Right ventricle myocardium inferior (tissue), 1 donor: ENCODE measurements around the gene EXOC6B. TPM values are rescaled to one million over a fixed set of nuclear protein-coding genes. Genes with fewer than 3 reads are reported as not detected.

Source experiments
- ATAC-seq: fragments of 200-7000 bp; cut with Tn5 transposase; one replicate; pipeline ENCODE4 v1.9.1; 2020; ENCODE audit warnings: mild to moderate bottlenecking, moderate library complexity
- DNase-seq: peaks from one replicate; pipeline ENCODE4 v3.0.0; 2021; ENCODE audit errors: missing footprints
- intact Hi-C: fragments of 100-400 bp; cut with DNase I; formaldehyde crosslinking; loops from one replicate; pipeline ENCODE4 v1.11.0; 2022
- total RNA-seq: library from RNA; stranded (reverse); fragmentation: NEBNext Ultra II Directional; extraction: Animal tissue kit (Norgen Biotek cat#: 25700); gene quantifications from one replicate; pipeline ENCODE4 v1.2.1, GENCODE V29; 2021
- donor health status: DM: no; HTN: yes; CAD: no; lungs with severe emphysema.

Gene EXOC6B
- total RNA-seq, 1 donor from 2014 or later = 117 TPM

GRCh38 chr2:72237549-72237948 lies 588.3 kb downstream of the EXOC6B start:
- intact Hi-C loops = no loop called here
- ATAC-seq (no peak), DNase-seq (no peak)

GRCh38 chr2:72236445-72237067 lies 589.3 kb downstream of the EXOC6B start:
- intact Hi-C loops = no loop called here
- no peak for ATAC-seq

GRCh38 chr2:72235497-72236415 lies 590.1 kb downstream of the EXOC6B start:
- ATAC-seq (no peak), DNase-seq (no peak)
- intact Hi-C loops = no loop called here

More at GRCh38 chr2:72236445-72237067, 589.3 kb downstream of the EXOC6B start:
- DNase-seq = no peak

GRCh38 chr2:72233211-72233610 lies 592.6 kb downstream of the EXOC6B start:
- no peak for ATAC-seq
- intact Hi-C loops = no loop called here
- no peak for DNase-seq

- ATAC-seq = no peak
- intact Hi-C loops = no loop called here
- DNase-seq = no peak
These were observed 602.8 kb downstream of the EXOC6B start for GRCh38 chr2:72222829-72223564.

GRCh38 chr2:72220170-72220569 lies 605.7 kb downstream of the EXOC6B start:
- ATAC-seq (no peak), DNase-seq (no peak)
- intact Hi-C loops = no loop called here

GRCh38 chr2:72214429-72215143 lies 611.2 kb downstream of the EXOC6B start:
- ATAC-seq = no peak
- DNase-seq = no peak
- intact Hi-C loops = no loop called here

GRCh38 chr2:72212486-72212855 lies 613.4 kb downstream of the EXOC6B start:
- intact Hi-C loops = no loop called here
- ATAC-seq = no peak
- no peak for DNase-seq

GRCh38 chr2:72211777-72212485 lies 613.9 kb downstream of the EXOC6B start:
- intact Hi-C loops = no loop called here
- ATAC-seq = no peak
- DNase-seq = no peak

- intact Hi-C loops = no loop called here
- ATAC-seq (no peak), DNase-seq (no peak)
These were observed 614.5 kb downstream of the EXOC6B start for GRCh38 chr2:72211350-72211749.

GRCh38 chr2:72210470-72210869 lies 615.4 kb downstream of the EXOC6B start:
- intact Hi-C loops = no loop called here
- ATAC-seq = no peak
- DNase-seq = no peak

- no peak for ATAC-seq
- intact Hi-C loops = no loop called here
These were observed 617.6 kb downstream of the EXOC6B start for GRCh38 chr2:72208225-72208624.

GRCh38 chr2:72207334-72207733 lies 618.5 kb downstream of the EXOC6B start:
- no peak for ATAC-seq
- intact Hi-C loops = no loop called here
- DNase-seq = no peak

More at GRCh38 chr2:72208225-72208624, 617.6 kb downstream of the EXOC6B start:
- no peak for DNase-seq

- intact Hi-C loops = no loop called here
- DNase-seq (no peak), ATAC-seq (peak; percentile 41)
These were observed 620.3 kb downstream of the EXOC6B start for GRCh38 chr2:72205504-72205881.

- ATAC-seq = peak; percentile 95
- intact Hi-C loops = no loop called here
- no peak for DNase-seq
These were observed 620.9 kb downstream of the EXOC6B start for GRCh38 chr2:72204786-72205503.

GRCh38 chr2:72204156-72204785 lies 621.6 kb downstream of the EXOC6B start:
- ATAC-seq (peak; percentile 43), DNase-seq (no peak)
- intact Hi-C loops = no loop called here

GRCh38 chr2:72198532-72199241 lies 627.1 kb downstream of the EXOC6B start:
- DNase-seq = no peak
- ATAC-seq = peak; percentile 69
- intact Hi-C loops = no loop called here
